CD14-positive monocyte (primary cell): ENCODE measurements around the gene RNF123. TPM values are rescaled to one million over a fixed set of nuclear protein-coding genes. Genes with fewer than 3 reads are reported as not detected.

ENCODE experiments used
- DNase-seq, 3 donors: peaks; one replicate each; pipeline ENCODE4 v3.0.0-alpha.2; 2011 to 2022
- H2AFZ ChIP-seq: 2 replicates; pipeline ENCODE4 v1.6.0; 2012; ENCODE audit warnings: mild to moderate bottlenecking, low read depth, low read length, inconsistent platforms; ENCODE audit not compliant: insufficient read depth, poor library complexity, severe bottlenecking
- H3K27ac ChIP-seq, 2 donors: 1 replicate in 1 of 2; 2 replicates in 1 of 2; pipeline ENCODE4 v1.5.1; 2012 to 2013; ENCODE audit warnings: low read length in 2 of 2, control low read depth in 1 of 2, inconsistent platforms in 1 of 2, low read depth in 1 of 2, mild to moderate bottlenecking in 1 of 2
- H3K27me3 ChIP-seq, 2 donors: one replicate each; pipeline versions ENCODE4 v1.6.0 to v1.6.1; 2011 to 2013; ENCODE audit warnings: low read length in 2 of 2; ENCODE audit not compliant: control insufficient read depth in 2 of 2, insufficient read depth in 2 of 2
- H3K36me3 ChIP-seq, 2 donors: replicated peaks in 1 of 2; 1 replicate in 1 of 2; 2 replicates in 1 of 2; pipeline versions ENCODE4 v1.5.1 to v1.6.1; 2012 to 2013; ENCODE audit warnings: low read length in 2 of 2, control low read depth in 1 of 2, inconsistent platforms in 1 of 2, mild to moderate bottlenecking in 1 of 2; ENCODE audit not compliant: insufficient read depth in 2 of 2, control insufficient read depth in 1 of 2
- H3K4me1 ChIP-seq, 2 donors: 1 replicate in 1 of 2; 2 replicates in 1 of 2; pipeline versions ENCODE4 v1.5.1 to v1.6.1; 2012 to 2013; ENCODE audit warnings: low read length in 2 of 2, control low read depth in 1 of 2, inconsistent platforms in 1 of 2, mild to moderate bottlenecking in 1 of 2, moderate library complexity in 1 of 2; ENCODE audit not compliant: insufficient read depth in 2 of 2, control insufficient read depth in 1 of 2
- H3K4me2 ChIP-seq: replicated peaks from 2 replicates; pipeline ENCODE3; 2012; ENCODE audit warnings: low read length, moderate library complexity, mild to moderate bottlenecking; ENCODE audit not compliant: poor library complexity, severe bottlenecking; ENCODE audit errors: extremely low read depth
- H3K4me3 ChIP-seq, 3 experiments: fragments of 200-600 bp in 1 of 3; sonication (generic) in 1 of 3; replicated peaks in 1 of 3; 1 replicate in 2 of 3; 2 replicates in 1 of 3; pipeline ENCODE4 v1.5.1; 2011 to 2013; ENCODE audit warnings: low read length in 3 of 3, mild to moderate bottlenecking in 3 of 3, control low read depth in 2 of 3, low read depth in 2 of 3, inconsistent platforms in 1 of 3, moderate library complexity in 1 of 3
- H3K79me2 ChIP-seq: 2 replicates; pipeline ENCODE4 v1.6.0; 2012; ENCODE audit warnings: mild to moderate bottlenecking, control low read depth, inconsistent platforms, low read length, moderate library complexity; ENCODE audit not compliant: insufficient read depth
- H3K9ac ChIP-seq: 2 replicates; pipeline ENCODE4 v1.6.0; 2017; ENCODE audit warnings: low read length, mild to moderate bottlenecking; ENCODE audit not compliant: insufficient read depth, poor library complexity, severe bottlenecking
- H3K9me3 ChIP-seq, 2 donors: replicated peaks in 1 of 2; 1 replicate in 1 of 2; 2 replicates in 1 of 2; pipeline versions ENCODE4 v1.5.1 to v1.6.1; 2012 to 2013; ENCODE audit warnings: low read length in 2 of 2, control low read depth in 1 of 2; ENCODE audit not compliant: control insufficient read depth in 1 of 2, insufficient read depth in 1 of 2
- H4K20me1 ChIP-seq: 2 replicates; pipeline ENCODE4 v1.6.0; 2012; ENCODE audit warnings: mild to moderate bottlenecking, low read length, control low read depth, moderate library complexity; ENCODE audit not compliant: insufficient read depth
- H3K27ac Mint-ChIP-seq, 7 donors: one replicate each; pipeline ENCODE4 v1.8.0; 2020; ENCODE audit warnings: mild to moderate bottlenecking in 7 of 7, mixed read lengths in 7 of 7, moderate library complexity in 6 of 7, inconsistent platforms in 2 of 7
- H3K27me3 Mint-ChIP-seq, 3 donors: one replicate each; pipeline ENCODE4 v1.8.0; 2021 to 2022; ENCODE audit warnings: low read depth in 3 of 3, mild to moderate bottlenecking in 3 of 3, mixed read lengths in 3 of 3, moderate library complexity in 3 of 3, inconsistent platforms in 1 of 3
- H3K36me3 Mint-ChIP-seq, 2 donors: one replicate each; pipeline ENCODE4 v1.8.0; 2020; ENCODE audit warnings: mixed read lengths in 2 of 2, inconsistent platforms in 1 of 2, mild to moderate bottlenecking in 1 of 2
- H3K4me1 Mint-ChIP-seq: one replicate; pipeline ENCODE4 v1.8.0; 2020; ENCODE audit warnings: mild to moderate bottlenecking, mixed read lengths
- H3K4me3 Mint-ChIP-seq, 2 donors: one replicate each; pipeline ENCODE4 v1.8.0; 2020; ENCODE audit warnings: mild to moderate bottlenecking in 2 of 2, mixed read lengths in 2 of 2, moderate library complexity in 1 of 2
- H3K9me3 Mint-ChIP-seq, 7 donors: one replicate each; pipeline ENCODE4 v1.8.0; 2020 to 2022; ENCODE audit warnings: mixed read lengths in 7 of 7, mild to moderate bottlenecking in 6 of 7, moderate library complexity in 6 of 7, inconsistent platforms in 2 of 7
- WGBS: methylation state at CpG from one replicate; pipeline ENCODE4 v1.1.5; 2013; ENCODE audit warnings: missing lambda C conversion rate; ENCODE audit not compliant: insufficient coverage; 5-methylcytosine and 5-hydroxymethylcytosine counted together
- intact Hi-C, 2 donors: fragments of 100-400 bp; cut with micrococcal nuclease; formaldehyde crosslinking; loops; one replicate each; pipeline versions ENCODE4 v1.15.0 to v1.15.1; 2023
- polyA plus RNA-seq, 3 donors: library from polyadenylated mRNA; depleted of rRNA in 1 of 3; unstranded in 2 of 3; stranded (reverse) in 1 of 3; fragments of 300-500 nt in 2 of 3; fragments of >200 nt in 1 of 3; fragmentation: Illumina TruSeq in 2 of 3; gene quantifications; 1 replicate in 2 of 3; 2 replicates in 1 of 3; pipeline ENCODE4 v1.2.3, GENCODE V29; 2012 to 2021
- small RNA-seq: library from RNA; depleted of rRNA; stranded (forward); fragments of <200 nt; gene quantifications from one replicate; pipeline ENCODE3, GENCODE V24; 2012; ENCODE audit warnings: low read depth; ENCODE audit not compliant: insufficient read length
- TF ChIP-seq, protein P1 (sequence below): fragments of 200-600 bp; IDR thresholded peaks from one replicate; pipeline ENCODE4 v1.8.0; 2022; ENCODE audit warnings: antibody characterized with exemption, mild to moderate bottlenecking

Gene RNF123
- polyA plus RNA-seq, 3 donors = 11.1 to 46.2 (median 15.7) TPM

DNA sequence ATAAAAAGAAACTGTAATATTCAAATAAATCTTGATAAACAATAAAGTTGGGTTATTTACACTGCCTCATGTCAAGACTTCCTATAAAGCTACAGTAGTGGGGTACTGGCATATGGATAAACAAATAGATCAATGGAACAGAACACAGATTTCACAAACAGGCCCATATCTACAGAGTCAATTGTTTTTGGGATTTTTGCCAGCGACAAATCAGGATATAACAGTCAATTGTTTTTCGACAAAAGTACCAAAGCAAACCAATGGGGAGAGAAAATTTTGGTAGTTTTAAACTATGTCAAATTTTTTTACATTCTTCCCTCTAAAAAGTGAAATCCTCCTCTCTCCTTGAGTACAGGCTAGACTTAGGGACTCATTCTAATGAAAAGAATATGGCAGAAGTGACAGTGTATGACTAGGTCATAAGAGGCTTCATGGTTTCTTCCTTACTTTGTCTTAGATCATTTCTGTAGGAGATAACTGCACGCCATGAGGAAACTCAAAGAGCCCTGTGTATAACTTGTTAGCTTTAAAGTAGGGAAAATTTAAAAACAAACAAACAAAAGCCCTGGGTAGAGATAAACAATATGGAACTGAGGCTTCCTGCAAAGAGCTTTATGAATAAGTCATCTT lies 80.0 kb downstream of the RNF123 start:
- WGBS = no CpG with 5 or more reads among the region's 3 CpGs
- peaks cover 96% of the 10 kb centered on the region for H4K20me1 ChIP-seq
- DNase-seq = no peak

DNA sequence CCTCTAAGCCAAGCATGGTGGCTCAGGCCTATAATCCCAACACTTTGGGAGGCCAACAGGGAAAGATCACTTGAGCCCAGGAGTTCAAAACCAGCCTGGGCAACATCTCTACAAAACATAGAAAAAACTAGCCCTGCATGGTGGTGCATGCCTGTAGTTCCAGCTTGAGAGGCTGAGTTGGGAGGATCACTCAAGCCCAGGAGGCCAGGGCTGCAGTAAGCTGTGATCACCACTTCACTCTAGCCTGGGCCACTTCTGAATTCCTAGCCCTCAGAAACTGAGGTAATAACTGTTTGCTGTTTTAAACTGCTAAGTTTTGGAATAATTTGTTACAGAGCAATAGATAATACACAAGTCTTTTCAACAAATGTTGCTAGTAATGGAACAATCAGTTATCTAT lies 80.6 kb downstream of the RNF123 start:
- no peaks in the 10 kb centered on the region for H3K4me1 Mint-ChIP-seq

More for the DNA sequence above, 80.0 kb downstream of the RNF123 start:
- Histone ChIP-seq H3K4me2 (no peak overlapping the region), H3K27ac (no peak overlapping the region), H3K4me1 (no peaks in the 10 kb centered on the region), H3K36me3 (peaks cover 11 to 55% of the 10 kb centered on the region in 2 donors), H2AFZ (no peak overlapping the region), H3K79me2 (peaks cover 98% of the 10 kb centered on the region), H3K4me3 (no peak overlapping the region), H3K9ac (no peak overlapping the region), H3K27me3 (no peaks in the 10 kb centered on the region), H3K9me3 (no peaks in the 10 kb centered on the region)
- TF ChIP-seq, protein P1, sequence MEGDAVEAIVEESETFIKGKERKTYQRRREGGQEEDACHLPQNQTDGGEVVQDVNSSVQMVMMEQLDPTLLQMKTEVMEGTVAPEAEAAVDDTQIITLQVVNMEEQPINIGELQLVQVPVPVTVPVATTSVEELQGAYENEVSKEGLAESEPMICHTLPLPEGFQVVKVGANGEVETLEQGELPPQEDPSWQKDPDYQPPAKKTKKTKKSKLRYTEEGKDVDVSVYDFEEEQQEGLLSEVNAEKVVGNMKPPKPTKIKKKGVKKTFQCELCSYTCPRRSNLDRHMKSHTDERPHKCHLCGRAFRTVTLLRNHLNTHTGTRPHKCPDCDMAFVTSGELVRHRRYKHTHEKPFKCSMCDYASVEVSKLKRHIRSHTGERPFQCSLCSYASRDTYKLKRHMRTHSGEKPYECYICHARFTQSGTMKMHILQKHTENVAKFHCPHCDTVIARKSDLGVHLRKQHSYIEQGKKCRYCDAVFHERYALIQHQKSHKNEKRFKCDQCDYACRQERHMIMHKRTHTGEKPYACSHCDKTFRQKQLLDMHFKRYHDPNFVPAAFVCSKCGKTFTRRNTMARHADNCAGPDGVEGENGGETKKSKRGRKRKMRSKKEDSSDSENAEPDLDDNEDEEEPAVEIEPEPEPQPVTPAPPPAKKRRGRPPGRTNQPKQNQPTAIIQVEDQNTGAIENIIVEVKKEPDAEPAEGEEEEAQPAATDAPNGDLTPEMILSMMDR = no peak
- H3K27ac Mint-ChIP-seq = no peak overlapping the region
- H3K9me3 Mint-ChIP-seq = peaks cover 0 to 2% (median 0%) of the 10 kb centered on the region in 7 donors
- intact Hi-C loops = loop anchor here in 1 of 2 donors (10.0 kb wide), 1 partner anchor 1605 kb away; no protein-coding TSS in a partner anchor
- H3K27me3 Mint-ChIP-seq = no peaks in the 10 kb centered on the region
- H3K36me3 Mint-ChIP-seq = peaks cover 19 to 46% of the 10 kb centered on the region in 2 donors
- no peaks in the 10 kb centered on the region for H3K4me1 Mint-ChIP-seq
- H3K4me3 Mint-ChIP-seq = no peak overlapping the region

More for the DNA sequence above, 80.6 kb downstream of the RNF123 start:
- Mint-ChIP-seq H3K27me3 (no peaks in the 10 kb centered on the region), H3K36me3 (peaks cover 17 to 40% of the 10 kb centered on the region in 2 donors), H3K27ac (no peak overlapping the region), H3K9me3 (peaks cover 0 to 2% (median 0%) of the 10 kb centered on the region in 7 donors), H3K4me3 (no peak overlapping the region)
- Histone ChIP-seq H3K9ac (no peak overlapping the region), H3K4me1 (no peaks in the 10 kb centered on the region), H3K27ac (no peak overlapping the region), H3K4me2 (no peak overlapping the region), H3K79me2 (peaks cover 98% of the 10 kb centered on the region), H3K27me3 (no peaks in the 10 kb centered on the region), H4K20me1 (peaks cover 96% of the 10 kb centered on the region), H3K9me3 (no peaks in the 10 kb centered on the region), H2AFZ (no peak overlapping the region), H3K4me3 (no peak overlapping the region), H3K36me3 (peaks cover 11 to 50% of the 10 kb centered on the region in 2 donors)
- TF ChIP-seq, protein P1 = no peak
- DNase-seq = no peak
- intact Hi-C loops = loop anchor here in 1 of 2 donors (10.0 kb wide), 1 partner anchor 1605 kb away; no protein-coding TSS in a partner anchor

Small RNAs within 50 kb of the gene (small RNA-seq; reads per million reads assigned to genes)
- gene AMIGO3 (not detected), gene COX6CP14 (not detected)

Other genes starting within 250 kb of the RNF123 start
- gene DAG1, start 219.3 kb upstream of the RNF123 start, polyA plus RNA-seq = 1 to 10 TPM; 3.9 to 5.8 (median 4.2) TPM
- not detected for gene BSN, start 135.1 kb upstream of the RNF123 start, polyA plus RNA-seq
- 100 to 1,000 TPM in 1 of 3 donors, 10 to 100 TPM in 2; 66.1 to 105 (median 92.6) TPM for gene APEH, start 15.2 kb upstream of the RNF123 start, polyA plus RNA-seq
- gene MST1, start 83 bp upstream of the RNF123 start, polyA plus RNA-seq = 10 to 100 TPM in 1 of 3 donors, under 1 TPM in 1, not detected in 1; 0.28 to 17.8 TPM
- under 1 TPM in 1 of 3 donors, not detected in 2; 0.96 TPM for gene AMIGO3, start 30.1 kb downstream of the RNF123 start, polyA plus RNA-seq
- 10 to 100 TPM; 14.7 to 17.6 (median 17.6) TPM for gene GMPPB, start 34.4 kb downstream of the RNF123 start, polyA plus RNA-seq
- gene IP6K1, start 97.0 kb downstream of the RNF123 start, polyA plus RNA-seq = 10 to 100 TPM; 15.8 to 27.1 (median 16.1) TPM
- not detected for gene CDHR4, start 110.3 kb downstream of the RNF123 start, polyA plus RNA-seq
- gene INKA1, start 113.7 kb downstream of the RNF123 start, polyA plus RNA-seq = 1 to 10 TPM in 2 of 3 donors, under 1 TPM in 1; 0.43 to 1.3 (median 1.3) TPM
- gene UBA7, start 124.4 kb downstream of the RNF123 start, polyA plus RNA-seq = 100 to 1,000 TPM in 1 of 3 donors, 10 to 100 TPM in 2; 39.1 to 399 (median 43.7) TPM
- 1 to 10 TPM in 1 of 3 donors, under 1 TPM in 2; 0.68 to 1.1 (median 0.95) TPM for gene TRAIP, start 167.0 kb downstream of the RNF123 start, polyA plus RNA-seq
- under 1 TPM in 2 of 3 donors, not detected in 1; 0.03 to 0.10 TPM for gene CAMKV, start 180.3 kb downstream of the RNF123 start, polyA plus RNA-seq
- gene MST1R, start 214.3 kb downstream of the RNF123 start, polyA plus RNA-seq = under 1 TPM in 1 of 3 donors, not detected in 2; 0.25 TPM
- gene MON1A, start 240.3 kb downstream of the RNF123 start, polyA plus RNA-seq = 1 to 10 TPM; 5.4 to 6.6 (median 6.1) TPM